Endothelial cell of umbilical vein (primary cell): ENCODE results near the gene GPR146. TPM values are rescaled to one million over a fixed set of nuclear protein-coding genes. Genes with fewer than 3 reads are reported as not detected.

ENCODE experiments used
- BruUV-seq: library from RNA; stranded (reverse); fragments of 400-500 nt; replicated peaks from 2 replicates; lab custom pipeline; 2021; lab: Mats Ljungman, UMichigan
- CTCF ChIA-PET: fragments of 300-600, 350-600 bp; sonication (Branson Sonifier 250); formaldehyde crosslinking; loops from one replicate; lab custom pipeline; 2021; ENCODE audit warnings: antibody characterized with exemption, inconsistent platforms; lab: Charles Lee
- POLR2A ChIA-PET: fragments of 300-600, 350-600 bp; sonication (Branson Sonifier 250); formaldehyde crosslinking; loops from one replicate; lab custom pipeline; 2021; ENCODE audit warnings: antibody characterized with exemption, inconsistent platforms; lab: Charles Lee
- DNase-seq: peaks from one replicate; pipeline ENCODE4 v3.0.0-alpha.2; 2011; ENCODE audit warnings: low read depth, low spot score
- FAIRE-seq: peaks from 2 replicates; lab custom pipeline; 2011; peaks lifted over from hg19 to GRCh38; lab: Jason Lieb, UNC
- H2AFZ ChIP-seq: 2 replicates; pipeline ENCODE4 v1.6.0; 2012; ENCODE audit warnings: low read depth, low read length, control low read depth, inconsistent platforms
- H3K27ac ChIP-seq: 2 replicates; pipeline ENCODE4 v1.5.1; 2011; ENCODE audit warnings: low read depth, mild to moderate bottlenecking, control low read depth, low read length, moderate library complexity; ENCODE audit not compliant: insufficient read depth
- H3K27me3 ChIP-seq, 2 experiments: 2 replicates each; pipeline versions ENCODE4 v1.6.0 to v1.6.1; 2011; ENCODE audit warnings: low read length in 2 of 2, mixed read lengths in 1 of 2; ENCODE audit not compliant: control insufficient read depth in 2 of 2, insufficient read depth in 2 of 2
- H3K36me3 ChIP-seq, 2 experiments: 2 replicates in 1 of 2; 3 replicates in 1 of 2; pipeline ENCODE4 v1.5.1; 2011; ENCODE audit warnings: low read length in 2 of 2, mild to moderate bottlenecking in 1 of 2, moderate library complexity in 1 of 2; ENCODE audit not compliant: control insufficient read depth in 2 of 2, insufficient read depth in 2 of 2; ENCODE audit errors: extremely low read depth in 1 of 2
- H3K4me1 ChIP-seq: 3 replicates; pipeline ENCODE4 v1.5.1; 2011; ENCODE audit warnings: mild to moderate bottlenecking, low read length; ENCODE audit not compliant: control insufficient read depth, insufficient read depth; ENCODE audit errors: extremely low read depth
- H3K4me2 ChIP-seq: 2 replicates; pipeline ENCODE4 v1.6.1; 2011; ENCODE audit warnings: low read length, control low read depth, mixed read lengths; ENCODE audit not compliant: insufficient read depth
- H3K4me3 ChIP-seq, 3 experiments: fragments of 200-600 bp in 1 of 3; sonication (generic), shearing (Covaris generic) in 1 of 3; replicated peaks in 1 of 3; 2 replicates each; pipeline ENCODE4 v1.5.1; 2011 to 2016; ENCODE audit warnings: control low read depth in 3 of 3, low read length in 3 of 3, mild to moderate bottlenecking in 2 of 3, inconsistent platforms in 1 of 3, low read depth in 1 of 3, moderate library complexity in 1 of 3; ENCODE audit not compliant: insufficient read depth in 1 of 3
- H3K79me2 ChIP-seq: 2 replicates; pipeline ENCODE4 v1.6.0; 2012; ENCODE audit warnings: low read length, inconsistent platforms; ENCODE audit not compliant: control insufficient read depth, insufficient read depth
- H3K9ac ChIP-seq: replicated peaks from 2 replicates; pipeline ENCODE3; 2011; ENCODE audit warnings: low read length, control low read depth; ENCODE audit not compliant: insufficient read depth; ENCODE audit errors: extremely low read depth
- H3K9me1 ChIP-seq: replicated peaks from 3 replicates; pipeline ENCODE4 v1.6.0; 2011; ENCODE audit warnings: mild to moderate bottlenecking, low read length; ENCODE audit not compliant: control insufficient read depth, insufficient read depth; ENCODE audit errors: extremely low read depth
- H3K9me3 ChIP-seq: replicated peaks from 2 replicates; pipeline ENCODE4 v1.5.1; 2012; ENCODE audit warnings: low read length, inconsistent platforms; ENCODE audit not compliant: control insufficient read depth, insufficient read depth
- H4K20me1 ChIP-seq: replicated peaks from 2 replicates; pipeline ENCODE3; 2011; ENCODE audit warnings: mild to moderate bottlenecking, low read length; ENCODE audit not compliant: control insufficient read depth, insufficient read depth; ENCODE audit errors: extremely low read depth
- EZH2 ChIP-seq: IDR thresholded peaks from 2 replicates; pipeline ENCODE4 v1.6.1; 2012; ENCODE audit warnings: borderline replicate concordance, low read depth, mild to moderate bottlenecking, moderate library complexity, low read length, inconsistent platforms; ENCODE audit not compliant: severe bottlenecking
- FOS ChIP-seq: IDR thresholded peaks from 2 replicates; pipeline ENCODE4 v1.6.1; 2011; ENCODE audit warnings: mild to moderate bottlenecking, low read length, moderate library complexity, borderline replicate concordance; ENCODE audit not compliant: insufficient read depth
- GATA2 ChIP-seq: IDR thresholded peaks from 2 replicates; pipeline ENCODE4 v1.7.0; 2011; ENCODE audit warnings: low read depth, mild to moderate bottlenecking, moderate library complexity, mixed read lengths, low read length; ENCODE audit not compliant: insufficient read length, insufficient read depth
- JUN ChIP-seq: IDR thresholded peaks from 2 replicates; pipeline ENCODE4 v1.6.1; 2011; ENCODE audit warnings: borderline replicate concordance, low read depth; ENCODE audit not compliant: insufficient read length, insufficient read depth
- MAX ChIP-seq: IDR thresholded peaks from 2 replicates; pipeline ENCODE4 v1.6.1; 2011; ENCODE audit not compliant: insufficient read depth, insufficient read length
- MYC ChIP-seq: IDR thresholded peaks from one replicate; pipeline ENCODE4 v1.6.1; 2011; ENCODE audit warnings: mild to moderate bottlenecking, low read depth, low read length
- POLR2A ChIP-seq: IDR thresholded peaks from 2 replicates; pipeline ENCODE4 v1.6.1; 2012; ENCODE audit warnings: low read depth, mild to moderate bottlenecking, control low read depth, low read length
- POLR2AphosphoS5 ChIP-seq: IDR thresholded peaks from 2 replicates; pipeline ENCODE4 v1.6.1; 2012; ENCODE audit warnings: low read depth, mild to moderate bottlenecking, control low read depth, low read length, moderate library complexity; ENCODE audit not compliant: insufficient read depth
- dilution Hi-C: fragments of 300-500 bp; cut with MboI; formaldehyde crosslinking; loops from one replicate; pipeline ENCODE4 v1.15.0; 2019; ENCODE audit warnings: low sequenced_read_pairs; ENCODE audit not compliant: extremely low pct_ligation_motif_present
- intact Hi-C: fragments of 100-400 bp; cut with micrococcal nuclease; formaldehyde crosslinking; loops from one replicate; pipeline ENCODE4 v1.10.0; 2022
- polyA plus RNA-seq, 4 experiments: library from polyadenylated mRNA; depleted of rRNA in 3 of 4; stranded (reverse) in 3 of 4; unstranded in 1 of 4; fragments of >200 nt; gene quantifications; 2 replicates each; pipeline versions ENCODE4 v1.2.1 to v1.2.3, GENCODE V29; 2011 to 2012; ENCODE audit warnings: missing spikeins in 1 of 4
- total RNA-seq: library from RNA; stranded (reverse); gene quantifications from 2 replicates; pipeline ENCODE4 v1.2.3, GENCODE V29; 2021
- TF ChIP-seq, protein P1 (sequence below), 2 donors: IDR thresholded peaks; 1 replicate in 1 of 2; 2 replicates in 1 of 2; pipeline ENCODE4 v1.5.1; 2011; ENCODE audit warnings: low read length in 2 of 2, mild to moderate bottlenecking in 2 of 2, moderate library complexity in 2 of 2, control low read depth in 1 of 2, inconsistent platforms in 1 of 2, low read depth in 1 of 2; ENCODE audit not compliant: insufficient read depth in 1 of 2; ENCODE audit errors: extremely low read depth in 1 of 2

The GPR146 gene
- total and polyA plus RNA-seq, 2 donors (not counting 3 experiments of a cell fraction or from before 2014, with no cell fraction given), result 18.5 to 44.8 TPM

GRCh38 chr7:1071731-1072254 is 27.4 kb downstream of the GPR146 start:
- ChIA-PET CTCF (interaction anchor here (0.7 kb wide), 1 partner anchor 79 kb away, joined by 3 read pairs; no protein-coding TSS in a partner anchor), POLR2A (no interaction called here)
- no peaks in the 10 kb centered on the region for H3K4me1 ChIP-seq

More at GRCh38 chr7:1071731-1072254, 27.4 kb downstream of the GPR146 start:
- H3K79me2 ChIP-seq, result no peaks in the 10 kb centered on the region
- no peak overlapping the region for H3K4me3 ChIP-seq
- H3K9me3 ChIP-seq, result no peaks in the 10 kb centered on the region
- no peak overlapping the region for H2AFZ ChIP-seq
- DNase-seq, result no peak
- H3K27me3 ChIP-seq, result no peaks in the 10 kb centered on the region
- no peaks in the 10 kb centered on the region for H3K36me3 ChIP-seq
- intact Hi-C loops, result no loop called here
- no peaks in the 10 kb centered on the region for H3K9me1 ChIP-seq
- no TSS peak for BruUV-seq
- FAIRE-seq, result no peak
- no peak for TF ChIP-seq JUN
- TF ChIP-seq POLR2AphosphoS5, result no peak
- no peak for TF ChIP-seq MYC
- TF ChIP-seq, protein P1, sequence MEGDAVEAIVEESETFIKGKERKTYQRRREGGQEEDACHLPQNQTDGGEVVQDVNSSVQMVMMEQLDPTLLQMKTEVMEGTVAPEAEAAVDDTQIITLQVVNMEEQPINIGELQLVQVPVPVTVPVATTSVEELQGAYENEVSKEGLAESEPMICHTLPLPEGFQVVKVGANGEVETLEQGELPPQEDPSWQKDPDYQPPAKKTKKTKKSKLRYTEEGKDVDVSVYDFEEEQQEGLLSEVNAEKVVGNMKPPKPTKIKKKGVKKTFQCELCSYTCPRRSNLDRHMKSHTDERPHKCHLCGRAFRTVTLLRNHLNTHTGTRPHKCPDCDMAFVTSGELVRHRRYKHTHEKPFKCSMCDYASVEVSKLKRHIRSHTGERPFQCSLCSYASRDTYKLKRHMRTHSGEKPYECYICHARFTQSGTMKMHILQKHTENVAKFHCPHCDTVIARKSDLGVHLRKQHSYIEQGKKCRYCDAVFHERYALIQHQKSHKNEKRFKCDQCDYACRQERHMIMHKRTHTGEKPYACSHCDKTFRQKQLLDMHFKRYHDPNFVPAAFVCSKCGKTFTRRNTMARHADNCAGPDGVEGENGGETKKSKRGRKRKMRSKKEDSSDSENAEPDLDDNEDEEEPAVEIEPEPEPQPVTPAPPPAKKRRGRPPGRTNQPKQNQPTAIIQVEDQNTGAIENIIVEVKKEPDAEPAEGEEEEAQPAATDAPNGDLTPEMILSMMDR (IDR thresholded peaks at IDR 0.05; ENCODE audit: extremely low read depth in 1 of 2, insufficient read depth in 1 of 2, low read depth in 1 of 2, low read length in 2 of 2), result no peak
- TF ChIP-seq GATA2, result no peak
- TF ChIP-seq EZH2, result no peak
- TF ChIP-seq FOS, result no peak
- no peak for TF ChIP-seq POLR2A
- TF ChIP-seq MAX, result no peak
- no peaks in the 10 kb centered on the region for H4K20me1 ChIP-seq
- H3K9ac ChIP-seq, result no peak overlapping the region
- H3K4me2 ChIP-seq, result no peak overlapping the region
- dilution Hi-C loops, result no loop called here
- H3K27ac ChIP-seq, result no peak overlapping the region
